Fibroblast of lung (primary cell): ENCODE results near the gene VWA5B1. TPM values are rescaled to one million over a fixed set of nuclear protein-coding genes. Genes with fewer than 3 reads are reported as not detected.

Source experiments
- polyA plus RNA-seq, 2 donors: library from polyadenylated mRNA; depleted of rRNA in 1 of 2; stranded (reverse) in 1 of 2; unstranded in 1 of 2; fragments of >200 nt; gene quantifications; 2 replicates each; pipeline ENCODE4 v1.2.1, GENCODE V29; 2011 to 2012; ENCODE audit warnings: missing spikeins in 1 of 2
- total RNA-seq: library from RNA; depleted of rRNA; stranded (reverse); fragments of >200 nt; gene quantifications from 2 replicates; pipeline ENCODE4 v1.2.1, GENCODE V29; 2014

Gene VWA5B1
- total and polyA plus RNA-seq, 2 donors (not counting 1 experiment from before 2014, with no cell fraction given), result not detected

Other genes with a start within 250 kb of the VWA5B1 start
- 9.8 and 27.4 TPM in 2 replicates for gene PLA2G5, start 220.7 kb upstream of the VWA5B1 start, total RNA-seq
- gene PLA2G5, start 220.7 kb upstream of the VWA5B1 start, polyA plus RNA-seq, result 1.1 and 7.2 TPM in 2 replicates
- not detected in 2 replicates for gene PLA2G2D, start 171.3 kb upstream of the VWA5B1 start, total RNA-seq
- not detected in 2 replicates for gene PLA2G2D, start 171.3 kb upstream of the VWA5B1 start, polyA plus RNA-seq
- not detected in 2 replicates for gene PLA2G2F, start 151.6 kb upstream of the VWA5B1 start, total RNA-seq
- not detected in 2 replicates for gene PLA2G2F, start 151.6 kb upstream of the VWA5B1 start, polyA plus RNA-seq
- gene UBXN10, start 104.8 kb upstream of the VWA5B1 start, total RNA-seq, result 0.33 and 0.77 TPM in 2 replicates
- gene UBXN10, start 104.8 kb upstream of the VWA5B1 start, polyA plus RNA-seq, result not detected in 2 replicates
- not detected in 2 replicates for gene PLA2G2C, start 104.4 kb upstream of the VWA5B1 start, total RNA-seq
- not detected in 2 replicates for gene PLA2G2C, start 104.4 kb upstream of the VWA5B1 start, polyA plus RNA-seq
- 44.2 and 79.9 TPM in 2 replicates for gene CAMK2N1, start 195.3 kb downstream of the VWA5B1 start, total RNA-seq
- gene CAMK2N1, start 195.3 kb downstream of the VWA5B1 start, polyA plus RNA-seq, result 94.9 and 156 TPM in 2 replicates
- gene MUL1, start 217.3 kb downstream of the VWA5B1 start, total RNA-seq, result 21.8 and 26.9 TPM in 2 replicates
- gene MUL1, start 217.3 kb downstream of the VWA5B1 start, polyA plus RNA-seq, result 25.7 and 31.9 TPM in 2 replicates